A549 (cell line): ENCODE measurements around the gene ZNF384. TPM values are rescaled to one million over a fixed set of nuclear protein-coding genes. Genes with fewer than 3 reads are reported as not detected.

Experiments used
- ATAC-seq, 2 experiments: fragments of 200-7000 bp in 1 of 2; fragments of >200 bp in 1 of 2; cut with Nextera tagmentation in 1 of 2; cut with Tn5 transposase in 1 of 2; 3 replicates each; pipeline versions ENCODE4 v1.8.0 to v1.9.1; 2018 to 2020; ENCODE audit warnings: mild to moderate bottlenecking in 1 of 2, moderate library complexity in 1 of 2
- CTCF ChIA-PET: fragments of 300-600 bp; sonication (Branson Sonifier 250); formaldehyde crosslinking; extraction: SDS; loops from one replicate; lab custom pipeline; 2021; ENCODE audit warnings: antibody characterized with exemption, inconsistent platforms; lab: Yijun Ruan, JAX
- POLR2A ChIA-PET: fragments of 350-600 bp; formaldehyde crosslinking; extraction: SDS; loops from one replicate; lab custom pipeline; 2021; ENCODE audit warnings: antibody characterized with exemption, inconsistent platforms; lab: Yijun Ruan, JAX
- DNase-seq, 2 experiments: peaks; one replicate each; pipeline versions ENCODE4 v3.0.0 to v3.0.0-alpha.2; 2011 to 2016; ENCODE audit warnings: low read depth in 1 of 2, low spot score in 1 of 2
- FAIRE-seq: peaks from 2 replicates; lab custom pipeline; 2011; peaks lifted over from hg19 to GRCh38; lab: Jason Lieb, UNC
- H3K27ac ChIP-seq, 2 experiments: fragments of >200 bp; sonication (Bioruptor Twin); formaldehyde crosslinking; 3 replicates each; pipeline ENCODE4 v1.5.1; 2016 to 2017
- H3K4me1 ChIP-seq: fragments of >200 bp; sonication (Bioruptor Twin); formaldehyde crosslinking; 3 replicates; pipeline ENCODE4 v1.6.1; 2016
- H3K4me2 ChIP-seq: fragments of >200 bp; sonication (Bioruptor Twin); formaldehyde crosslinking; 3 replicates; pipeline ENCODE4 v1.6.1; 2016
- H3K4me3 ChIP-seq: fragments of >200 bp; sonication (Bioruptor Twin); formaldehyde crosslinking; 3 replicates; pipeline ENCODE4 v1.5.1; 2016
- H3K9me3 ChIP-seq: fragments of >200 bp; sonication (Bioruptor Twin); formaldehyde crosslinking; 3 replicates; pipeline ENCODE4 v1.6.1; 2016
- ATOH8 ChIP-seq: fragments of 250-450 bp; sonication (Bioruptor Pico); IDR thresholded peaks from 2 replicates; pipeline ENCODE4 v1.5.0; 2020; ENCODE audit warnings: low read depth, mild to moderate bottlenecking, moderate library complexity
- BCL3 ChIP-seq: fragments of >200 bp; sonication (Bioruptor Twin); formaldehyde crosslinking; IDR thresholded peaks from 3 replicates; pipeline ENCODE4 v1.6.1; 2016
- CBX2 ChIP-seq: fragments of 200-600 bp; sonication (generic); IDR thresholded peaks from 2 replicates; pipeline ENCODE4 v1.6.1; 2016; ENCODE audit warnings: low read depth, mild to moderate bottlenecking, borderline replicate concordance
- EHMT2 ChIP-seq: fragments of 200-600 bp; sonication (generic); IDR thresholded peaks from 2 replicates; pipeline ENCODE4 v1.6.1; 2016; ENCODE audit warnings: antibody characterized with exemption, low read depth, mild to moderate bottlenecking, moderate library complexity
- ELK1 ChIP-seq: fragments of 150-350 bp; IDR thresholded peaks from 2 replicates; pipeline ENCODE4 v1.6.1; 2014; ENCODE audit warnings: low read depth, mild to moderate bottlenecking, low read length
- EP300 ChIP-seq, 2 experiments: fragments of >200 bp; sonication (Bioruptor Twin); formaldehyde crosslinking; IDR thresholded peaks; 2 replicates in 1 of 2; 3 replicates in 1 of 2; pipeline ENCODE4 v1.6.1; 2016 to 2017
- FOSL2 ChIP-seq, 2 experiments: fragments of 450-650 bp in 1 of 2; fragments of >200 bp in 1 of 2; sonication (Bioruptor Twin) in 1 of 2; formaldehyde crosslinking; IDR thresholded peaks; 2 replicates each; pipeline versions ENCODE4 v1.5.0 to v1.6.1; 2016 to 2020; ENCODE audit warnings: mild to moderate bottlenecking in 1 of 2, moderate library complexity in 1 of 2
- GATA3 ChIP-seq: IDR thresholded peaks from 2 replicates; pipeline ENCODE4 v1.6.1; 2012; ENCODE audit warnings: borderline replicate concordance
- HDAC2 ChIP-seq: fragments of 200-600 bp; sonication (generic); IDR thresholded peaks from 2 replicates; pipeline ENCODE4 v1.6.1; 2016
- KDM1A ChIP-seq: fragments of 200-600 bp; sonication (generic); IDR thresholded peaks from 2 replicates; pipeline ENCODE4 v1.6.1; 2016; ENCODE audit warnings: low read depth, mild to moderate bottlenecking
- KDM5A ChIP-seq: fragments of 200-600 bp; sonication (generic); IDR thresholded peaks from 2 replicates; pipeline ENCODE4 v1.6.1; 2016; ENCODE audit warnings: antibody characterized with exemption, mild to moderate bottlenecking
- MAZ ChIP-seq: fragments of 150-350 bp; IDR thresholded peaks from 2 replicates; pipeline ENCODE4 v1.6.1; 2014; ENCODE audit warnings: antibody characterized with exemption, low read depth, low read length, borderline replicate concordance
- MYC ChIP-seq: IDR thresholded peaks from 2 replicates; pipeline ENCODE4 v1.6.1; 2012; ENCODE audit warnings: mild to moderate bottlenecking, inconsistent platforms, low read length, improper control_type of control experiment, borderline replicate concordance
- RAD21 ChIP-seq, 2 experiments: fragments of >200 bp in 1 of 2; sonication (Bioruptor Twin) in 1 of 2; formaldehyde crosslinking in 1 of 2; IDR thresholded peaks in 1 of 2; conservative IDR thresholded peaks in 1 of 2; 2 replicates in 1 of 2; 3 replicates in 1 of 2; pipeline ENCODE4 v1.6.1; 2012 to 2018; ENCODE audit warnings: inconsistent platforms in 1 of 2
- RFX5 ChIP-seq: fragments of 450-650 bp; IDR thresholded peaks from 2 replicates; pipeline ENCODE4 v1.7.1; 2014; ENCODE audit warnings: antibody characterized with exemption, mild to moderate bottlenecking, moderate library complexity
- RNF2 ChIP-seq: fragments of 200-600 bp; sonication (generic); IDR thresholded peaks from 2 replicates; pipeline ENCODE4 v1.6.1; 2016; ENCODE audit warnings: low read depth, mild to moderate bottlenecking, antibody characterized with exemption, moderate library complexity, borderline replicate concordance
- SREBF2 ChIP-seq: fragments of 450-650 bp; IDR thresholded peaks from 2 replicates; pipeline ENCODE4 v1.6.1; 2014; ENCODE audit warnings: mild to moderate bottlenecking, moderate library complexity
- TP53 ChIP-seq: fragments of 250-450 bp; sonication (Bioruptor Pico); IDR thresholded peaks from 2 replicates; pipeline ENCODE4 v1.5.0; 2021; ENCODE audit warnings: mild to moderate bottlenecking, moderate library complexity
- ZC3H11A ChIP-seq: fragments of 450-650 bp; IDR thresholded peaks from 2 replicates; pipeline ENCODE4 v1.6.1; 2014; ENCODE audit warnings: antibody characterized with exemption, mild to moderate bottlenecking
- WGBS: methylation state at CpG from one replicate; pipeline ENCODE4 v1.1.6; 2017; ENCODE audit errors: missing lambda C conversion rate; 5-methylcytosine and 5-hydroxymethylcytosine counted together
- polyA plus RNA-seq, 4 experiments: library from polyadenylated mRNA; depleted of rRNA in 3 of 4; stranded (reverse); fragments of >200 nt; fragmentation: RNase III in 1 of 4; extraction: RNeasy Plus Mini Kit Qiagen cat#74134 plus additional on column Dnase treatment in 1 of 4; gene quantifications; 2 replicates in 3 of 4; 3 replicates in 1 of 4; pipeline ENCODE4 v1.2.3, GENCODE V29; 2011 to 2017

The ZNF384 gene
- polyA plus RNA-seq, 2 of the 4 experiments (the other 2 are of a cell fraction), result 59.6 to 79.8 TPM

GRCh38 chr12:6627616-6628015 lies 61.6 kb downstream of the ZNF384 start (continued):
- no peak for TF ChIP-seq CBX2
- no peak for TF ChIP-seq HDAC2
- TF ChIP-seq, all 56 proteins: peak for 0

- Histone ChIP-seq H3K4me3 (no peak overlapping the region), H3K27ac (no peak overlapping the region)
- TF ChIP-seq EHMT2 (no peak), SREBF2 (no peak), KDM5A (no peak), ATOH8 (no peak)
- TF ChIP-seq, all 56 proteins: peak for 0
- Histone ChIP-seq H3K9me3 (no peaks in the 10 kb centered on the region), H3K4me1 (no peaks in the 10 kb centered on the region), H3K4me2 (no peak overlapping the region)
- WGBS, result 87% methylated on average over 8 of the region's 8 CpGs
- ChIA-PET CTCF (no interaction called here), POLR2A (no interaction called here)
- DNase-seq (no peak), FAIRE-seq (no peak), ATAC-seq (no peak)
Observed at GRCh38 chr12:6626654-6627283, 62.4 kb downstream of the ZNF384 start.

- FAIRE-seq (no peak), ATAC-seq (no peak)
Observed at GRCh38 chr12:6620885-6621274, 68.3 kb downstream of the ZNF384 start.

More at GRCh38 chr12:6620885-6621274, 68.3 kb downstream of the ZNF384 start:
- WGBS, result 92% methylated on average over 29 of the region's 29 CpGs
- TF ChIP-seq RFX5 (no peak), MYC (no peak), ZC3H11A (no peak), RAD21 (conservative IDR thresholded peaks at IDR 0.05 in 1 of 2, IDR thresholded peaks at IDR 0.05 in 1 of 2) (no peak), FOSL2 (IDR thresholded peaks at IDR 0.05) (no peak), FOSL2 (CRISPR knock-in tag; IDR thresholded peaks at IDR 0.05) (no peak), TP53 (CRISPR knock-in tag) (no peak), EP300 (IDR thresholded peaks at IDR 0.05) (no peak), ELK1 (no peak), BCL3 (no peak), ATOH8 (no peak), GATA3 (no peak), KDM1A (no peak), RNF2 (no peak), MAZ (no peak)
- Histone ChIP-seq H3K4me1 (no peaks in the 10 kb centered on the region), H3K27ac (no peak overlapping the region), H3K9me3 (no peaks in the 10 kb centered on the region), H3K4me2 (no peak overlapping the region), H3K4me3 (no peak overlapping the region)
- CTCF ChIA-PET, result interaction anchor here (1.1 to 1.9 kb wide), 9 partner anchors 9 to 204 kb away, joined by 3 to 7 read pairs (median 3); partner anchors contain the start of gene LAG3
- no peak for DNase-seq
- POLR2A ChIA-PET, result no interaction called here
